WERI-Rb-1 (cell line): ENCODE results near the gene RNASEL.
A peak's percentile ranks its signal among the peaks of the same experiment; 100 is the strongest.

Experiments
- DNase-seq: peaks from one replicate; pipeline ENCODE4 v3.0.0-alpha.2; 2020
- H3K27ac ChIP-seq: fragments of 250-450 bp; sonication (Bioruptor Pico); 2 replicates; pipeline ENCODE4 v1.5.1; 2020; ENCODE audit warnings: mild to moderate bottlenecking, moderate library complexity
- H3K27me3 ChIP-seq: fragments of 250-450 bp; sonication (Bioruptor Pico); 2 replicates; pipeline ENCODE4 v1.5.1; 2021; ENCODE audit warnings: mild to moderate bottlenecking, low read depth, moderate library complexity; ENCODE audit not compliant: insufficient read depth, severe bottlenecking
- H3K36me3 ChIP-seq: fragments of 250-450 bp; sonication (Bioruptor Pico); 2 replicates; pipeline ENCODE4 v1.5.1; 2020; ENCODE audit warnings: mild to moderate bottlenecking, moderate library complexity
- H3K4me3 ChIP-seq: 2 replicates; pipeline ENCODE4 v1.5.1; 2011; ENCODE audit warnings: low read depth, mild to moderate bottlenecking, control low read depth, low read length
- H3K9me3 ChIP-seq: fragments of 250-450 bp; sonication (Bioruptor Pico); 2 replicates; pipeline ENCODE4 v1.5.1; 2021; ENCODE audit warnings: mild to moderate bottlenecking, moderate library complexity; ENCODE audit not compliant: severe bottlenecking
- CTCF ChIP-seq: IDR thresholded peaks from 2 replicates; pipeline ENCODE4 v1.5.1; 2011; ENCODE audit warnings: low read depth, mild to moderate bottlenecking, control low read depth, inconsistent platforms, low read length

The RNASEL gene

GRCh38 chr1:182564406-182565004 lies 24.6 kb downstream of the RNASEL start:
- no peak overlapping the region for H3K27ac ChIP-seq
- no peaks in the 10 kb centered on the region for H3K36me3 ChIP-seq
- H3K4me3 ChIP-seq: no peak overlapping the region
- DNase-seq: no peak
- TF ChIP-seq CTCF: no peak
- H3K27me3 ChIP-seq: no peaks in the 10 kb centered on the region
- no peaks in the 10 kb centered on the region for H3K9me3 ChIP-seq

GRCh38 chr1:182563095-182563494 lies 26.0 kb downstream of the RNASEL start:
- no peak overlapping the region for H3K4me3 ChIP-seq
- no peaks in the 10 kb centered on the region for H3K36me3 ChIP-seq
- no peak overlapping the region for H3K27ac ChIP-seq
- DNase-seq: no peak
- no peaks in the 10 kb centered on the region for H3K27me3 ChIP-seq
- TF ChIP-seq CTCF: no peak
- no peaks in the 10 kb centered on the region for H3K9me3 ChIP-seq

- Histone ChIP-seq H3K27ac (no peak overlapping the region), H3K36me3 (no peaks in the 10 kb centered on the region), H3K9me3 (no peaks in the 10 kb centered on the region), H3K4me3 (no peak overlapping the region), H3K27me3 (no peaks in the 10 kb centered on the region)
- DNase-seq: no peak
- TF ChIP-seq CTCF: no peak
Measured at GRCh38 chr1:182561456-182561855, 27.6 kb downstream of the RNASEL start.

- TF ChIP-seq CTCF: no peak
- H3K36me3 ChIP-seq: no peaks in the 10 kb centered on the region
- no peak overlapping the region for H3K4me3 ChIP-seq
- H3K9me3 ChIP-seq: no peaks in the 10 kb centered on the region
- no peak for DNase-seq
- no peaks in the 10 kb centered on the region for H3K27me3 ChIP-seq
- no peak overlapping the region for H3K27ac ChIP-seq
Measured at GRCh38 chr1:182560392-182560984, 28.6 kb downstream of the RNASEL start.

GRCh38 chr1:182556279-182556678 lies 32.8 kb downstream of the RNASEL start:
- no peaks in the 10 kb centered on the region for H3K36me3 ChIP-seq
- peak; percentile 13 for DNase-seq
- no peak for TF ChIP-seq CTCF

GRCh38 chr1:182555493-182555892 lies 33.6 kb downstream of the RNASEL start:
- TF ChIP-seq CTCF: no peak
- DNase-seq: no peak
- no peaks in the 10 kb centered on the region for H3K36me3 ChIP-seq

More at GRCh38 chr1:182556279-182556678, 32.8 kb downstream of the RNASEL start:
- Histone ChIP-seq H3K27ac (no peak overlapping the region), H3K27me3 (no peaks in the 10 kb centered on the region), H3K4me3 (no peak overlapping the region), H3K9me3 (no peaks in the 10 kb centered on the region)

More at GRCh38 chr1:182555493-182555892, 33.6 kb downstream of the RNASEL start:
- H3K27ac ChIP-seq: no peak overlapping the region
- no peaks in the 10 kb centered on the region for H3K9me3 ChIP-seq
- no peaks in the 10 kb centered on the region for H3K27me3 ChIP-seq
- no peak overlapping the region for H3K4me3 ChIP-seq
